Rectal smooth muscle tissue (tissue), 1 donor: ENCODE measurements around the gene CH25H.
"Not testable (repeated sequence)": the region's sequence is repeated elsewhere in the genome, so short reads cannot be mapped to it uniquely, and the experiment has no call there.

Experiments
- H3K27ac ChIP-seq: one replicate; pipeline ENCODE4 v1.7.0; 2013; ENCODE audit warnings: low read depth, low read length, inconsistent platforms
- H3K27me3 ChIP-seq: one replicate; pipeline ENCODE4 v1.7.0; 2013; ENCODE audit warnings: low read length; ENCODE audit not compliant: control insufficient read depth, insufficient read depth
- H3K36me3 ChIP-seq: one replicate; pipeline ENCODE4 v1.7.0; 2013; ENCODE audit warnings: low read length; ENCODE audit not compliant: control insufficient read depth, insufficient read depth
- H3K4me1 ChIP-seq: one replicate; pipeline ENCODE4 v1.7.0; 2013; ENCODE audit warnings: low read length; ENCODE audit not compliant: control insufficient read depth, insufficient read depth
- H3K4me3 ChIP-seq: one replicate; pipeline ENCODE4 v1.7.0; 2013; ENCODE audit warnings: low read length
- H3K9ac ChIP-seq: one replicate; pipeline ENCODE4 v1.7.0; 2013; ENCODE audit warnings: low read length

CH25H gene

GRCh38 chr10:89171996-89172395, 35.1 kb downstream of the CH25H start:
- H3K4me3 ChIP-seq = no peak overlapping the region
- H3K27me3 ChIP-seq = no peaks in the 10 kb centered on the region

GRCh38 chr10:89171263-89171872, 35.7 kb downstream of the CH25H start:
- H3K9ac ChIP-seq = no peak overlapping the region
- H3K4me3 ChIP-seq = no peak overlapping the region
- H3K36me3 ChIP-seq = no peaks in the 10 kb centered on the region
- no peak overlapping the region for H3K27ac ChIP-seq
- H3K27me3 ChIP-seq = no peaks in the 10 kb centered on the region
- H3K4me1 ChIP-seq = no peaks in the 10 kb centered on the region

More at GRCh38 chr10:89171996-89172395, 35.1 kb downstream of the CH25H start:
- Histone ChIP-seq H3K9ac (no peak overlapping the region), H3K4me1 (no peaks in the 10 kb centered on the region), H3K36me3 (no peaks in the 10 kb centered on the region), H3K27ac (no peak overlapping the region)

GRCh38 chr10:89168354-89168900, 38.7 kb downstream of the CH25H start:
- not testable (repeated sequence) for H3K4me1 ChIP-seq, H3K36me3 ChIP-seq, H3K27me3 ChIP-seq, H3K4me3 ChIP-seq, H3K9ac ChIP-seq, H3K27ac ChIP-seq

DNA sequence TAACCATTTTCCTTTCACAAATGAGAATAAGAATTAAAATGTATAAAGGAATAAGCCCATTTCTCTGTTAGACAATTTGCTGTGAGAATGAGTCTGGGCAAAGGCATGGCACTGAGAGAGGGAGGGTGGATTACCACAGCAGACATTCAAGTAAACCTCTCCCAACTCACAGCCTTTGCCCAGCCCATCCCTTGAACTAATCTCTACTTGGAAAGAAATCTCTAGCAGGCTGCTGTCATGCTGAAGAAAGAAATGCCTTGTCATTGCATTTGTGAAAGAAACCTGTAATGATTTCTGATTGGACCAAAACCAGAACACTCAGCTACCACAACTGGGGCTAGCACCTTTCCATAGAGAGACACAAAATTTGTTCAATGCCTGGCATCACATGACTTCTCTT, 39.2 kb downstream of the CH25H start:
- H3K27me3 ChIP-seq = no peaks in the 10 kb centered on the region
- H3K4me1 ChIP-seq = no peaks in the 10 kb centered on the region
- H3K27ac ChIP-seq = no peak overlapping the region
- H3K9ac ChIP-seq = no peak overlapping the region
- H3K4me3 ChIP-seq = no peak overlapping the region
- H3K36me3 ChIP-seq = no peaks in the 10 kb centered on the region

DNA sequence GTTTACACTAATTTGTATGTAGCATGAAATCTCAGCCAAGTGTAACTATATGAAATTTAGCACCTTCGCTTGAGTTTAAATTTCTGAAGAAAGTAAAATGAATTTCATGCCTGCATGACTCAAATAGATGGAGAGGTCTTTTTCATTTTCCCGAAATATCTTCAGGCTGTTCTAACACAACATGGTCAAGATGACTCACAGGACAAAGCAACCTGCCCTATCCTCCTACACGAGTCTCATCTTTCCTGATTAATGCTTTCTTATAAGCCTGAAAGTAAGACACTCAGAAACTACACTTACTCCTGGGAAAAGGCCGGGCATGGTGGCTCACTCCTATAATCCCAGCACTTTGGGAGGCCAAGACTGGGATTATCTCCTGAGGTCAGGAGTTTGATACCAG, 41.2 kb downstream of the CH25H start:
- H3K27ac ChIP-seq = no peak overlapping the region
- no peaks in the 10 kb centered on the region for H3K27me3 ChIP-seq
- H3K4me1 ChIP-seq = no peaks in the 10 kb centered on the region
- no peak overlapping the region for H3K9ac ChIP-seq
- H3K36me3 ChIP-seq = no peaks in the 10 kb centered on the region
- no peak overlapping the region for H3K4me3 ChIP-seq

GRCh38 chr10:89164920-89165319, 42.2 kb downstream of the CH25H start:
- no peak overlapping the region for H3K27ac ChIP-seq
- H3K36me3 ChIP-seq = no peaks in the 10 kb centered on the region
- no peak overlapping the region for H3K9ac ChIP-seq
- no peaks in the 10 kb centered on the region for H3K27me3 ChIP-seq
- H3K4me1 ChIP-seq = no peaks in the 10 kb centered on the region
- H3K4me3 ChIP-seq = no peak overlapping the region

DNA sequence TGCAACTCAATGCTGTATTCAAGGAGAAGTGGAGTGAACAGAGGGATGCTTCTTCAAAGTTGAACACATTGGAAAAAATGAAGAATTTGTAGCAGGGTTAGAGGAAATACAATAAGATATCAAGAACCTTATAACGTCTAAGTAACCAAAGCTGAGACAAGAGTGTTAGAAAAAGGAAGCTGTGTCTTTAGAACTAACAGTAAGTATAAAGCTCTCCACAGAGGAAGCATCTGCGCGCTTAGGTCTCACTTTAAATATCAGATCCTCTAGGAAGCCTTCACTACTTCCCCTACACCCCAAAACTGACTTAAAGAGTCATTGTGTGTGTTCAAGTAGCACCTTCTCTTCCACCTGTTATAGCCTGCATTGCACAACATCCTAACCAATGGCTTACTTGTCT, 43.0 kb downstream of the CH25H start:
- no peak overlapping the region for H3K9ac ChIP-seq
- no peaks in the 10 kb centered on the region for H3K4me1 ChIP-seq
- no peaks in the 10 kb centered on the region for H3K36me3 ChIP-seq
- no peak overlapping the region for H3K4me3 ChIP-seq
- H3K27ac ChIP-seq = peak overlapping the region; percentile 9
- no peaks in the 10 kb centered on the region for H3K27me3 ChIP-seq

- H3K4me1 ChIP-seq = no peaks in the 10 kb centered on the region
- no peaks in the 10 kb centered on the region for H3K36me3 ChIP-seq
- no peak overlapping the region for H3K4me3 ChIP-seq
- no peak overlapping the region for H3K27ac ChIP-seq
- H3K27me3 ChIP-seq = no peaks in the 10 kb centered on the region
- H3K9ac ChIP-seq = no peak overlapping the region
These were observed 43.7 kb downstream of the CH25H start for GRCh38 chr10:89163265-89163995.

DNA sequence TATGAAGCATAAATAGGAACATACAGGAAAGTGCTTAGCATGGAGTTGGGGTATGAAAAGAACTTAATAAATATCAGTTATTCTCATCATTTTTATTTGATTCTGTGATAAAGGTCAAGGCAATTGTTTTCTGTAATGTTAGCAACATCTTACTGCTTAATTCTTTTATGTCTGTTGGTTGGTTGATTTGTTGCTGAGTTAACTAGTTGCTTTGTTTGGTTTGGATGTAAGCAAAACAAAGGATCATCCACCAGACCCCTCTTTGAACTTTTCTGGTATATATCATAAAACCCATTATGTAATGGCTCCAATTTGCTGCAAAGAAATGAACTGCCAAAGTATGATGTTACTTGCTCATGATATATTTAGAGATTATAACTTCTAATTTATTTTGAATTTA, 44.5 kb downstream of the CH25H start:
- H3K27ac ChIP-seq = no peak overlapping the region
- H3K36me3 ChIP-seq = no peaks in the 10 kb centered on the region
- no peak overlapping the region for H3K4me3 ChIP-seq
- no peaks in the 10 kb centered on the region for H3K27me3 ChIP-seq
- H3K4me1 ChIP-seq = no peaks in the 10 kb centered on the region
- no peak overlapping the region for H3K9ac ChIP-seq

- no peaks in the 10 kb centered on the region for H3K27me3 ChIP-seq
These were observed 46.8 kb downstream of the CH25H start for GRCh38 chr10:89160339-89160738.

DNA sequence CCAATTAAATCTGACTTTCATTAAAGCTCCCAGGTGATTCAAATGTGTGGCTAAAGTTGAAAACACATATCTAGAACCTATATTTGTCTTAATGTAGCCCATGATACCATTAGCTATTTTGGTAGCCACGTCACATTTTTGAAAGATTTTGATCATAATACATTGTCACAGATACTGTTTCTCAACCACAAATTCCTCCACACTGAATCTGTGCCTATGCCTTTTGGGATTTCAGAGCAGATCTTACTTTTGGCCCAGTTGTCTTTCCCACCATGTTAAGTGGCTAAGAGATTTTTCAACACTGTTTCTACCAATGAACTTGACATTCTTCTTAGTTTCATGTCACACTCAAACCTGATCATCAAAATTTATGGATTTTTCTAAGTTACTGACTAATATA, 47.4 kb downstream of the CH25H start:
- Histone ChIP-seq H3K27me3 (no peaks in the 10 kb centered on the region), H3K36me3 (no peaks in the 10 kb centered on the region), H3K4me3 (no peak overlapping the region), H3K27ac (no peak overlapping the region), H3K9ac (no peak overlapping the region), H3K4me1 (no peaks in the 10 kb centered on the region)

More at GRCh38 chr10:89160339-89160738, 46.8 kb downstream of the CH25H start:
- Histone ChIP-seq H3K4me1 (no peaks in the 10 kb centered on the region), H3K27ac (no peak overlapping the region), H3K9ac (no peak overlapping the region), H3K36me3 (no peaks in the 10 kb centered on the region), H3K4me3 (no peak overlapping the region)

DNA sequence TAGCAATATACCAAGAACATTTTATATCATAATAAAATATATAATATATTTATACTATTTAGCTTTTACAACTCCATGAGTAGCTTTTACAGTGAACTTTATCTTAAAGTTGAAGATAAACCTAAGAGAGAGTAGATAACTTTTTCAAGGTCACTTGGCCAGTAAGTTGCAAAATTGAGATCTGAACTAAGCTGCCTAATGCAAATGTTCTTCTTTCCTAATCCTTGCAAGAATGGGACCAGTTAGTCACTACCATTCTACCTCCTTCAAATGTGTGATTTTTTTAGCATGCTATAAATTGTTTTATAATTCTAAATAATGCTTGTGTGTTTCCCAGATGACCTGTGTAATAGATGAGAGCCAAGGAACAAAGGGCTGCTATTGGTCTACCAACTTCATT, 47.8 kb downstream of the CH25H start:
- Histone ChIP-seq H3K9ac (no peak overlapping the region), H3K4me1 (no peaks in the 10 kb centered on the region), H3K4me3 (no peak overlapping the region), H3K27ac (no peak overlapping the region), H3K36me3 (no peaks in the 10 kb centered on the region), H3K27me3 (no peaks in the 10 kb centered on the region)

GRCh38 chr10:89158446-89158845, 48.7 kb downstream of the CH25H start:
- Histone ChIP-seq H3K27me3 (no peaks in the 10 kb centered on the region), H3K27ac (no peak overlapping the region), H3K4me3 (no peak overlapping the region), H3K36me3 (no peaks in the 10 kb centered on the region), H3K4me1 (no peaks in the 10 kb centered on the region), H3K9ac (no peak overlapping the region)
